Measurements from ENCODE around the gene RNF32.

Gene RNF32

DNA sequence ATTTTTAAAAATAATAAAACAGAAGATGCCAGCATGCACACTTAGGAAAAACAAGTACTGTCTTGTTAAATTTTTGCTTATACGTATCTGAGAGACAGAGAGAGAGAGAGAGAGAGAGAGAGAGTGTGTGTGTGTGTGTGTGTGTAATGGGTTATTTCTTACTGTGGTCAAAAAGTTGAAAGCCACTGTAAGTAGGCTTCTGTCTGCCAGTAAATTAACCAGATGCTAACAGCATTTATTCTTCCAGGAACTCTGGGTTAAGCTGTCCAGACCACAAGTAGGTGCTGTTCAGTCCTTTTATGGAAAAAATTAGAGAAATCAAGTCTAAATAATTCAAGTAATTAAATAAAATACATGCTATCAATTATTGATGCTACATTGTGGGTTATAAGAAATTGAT, 39.7 kb downstream of the RNF32 start:
- peak; percentile 9 for DNase-seq (ENCODE audit: low read depth, low spot score)
- H3K4me3 ChIP-seq (ENCODE audit: low read depth, low read length) = no peak overlapping the region
- ChIA-PET CTCF (no interaction called here), POLR2A (no interaction called here)
- TF ChIP-seq, protein P1, sequence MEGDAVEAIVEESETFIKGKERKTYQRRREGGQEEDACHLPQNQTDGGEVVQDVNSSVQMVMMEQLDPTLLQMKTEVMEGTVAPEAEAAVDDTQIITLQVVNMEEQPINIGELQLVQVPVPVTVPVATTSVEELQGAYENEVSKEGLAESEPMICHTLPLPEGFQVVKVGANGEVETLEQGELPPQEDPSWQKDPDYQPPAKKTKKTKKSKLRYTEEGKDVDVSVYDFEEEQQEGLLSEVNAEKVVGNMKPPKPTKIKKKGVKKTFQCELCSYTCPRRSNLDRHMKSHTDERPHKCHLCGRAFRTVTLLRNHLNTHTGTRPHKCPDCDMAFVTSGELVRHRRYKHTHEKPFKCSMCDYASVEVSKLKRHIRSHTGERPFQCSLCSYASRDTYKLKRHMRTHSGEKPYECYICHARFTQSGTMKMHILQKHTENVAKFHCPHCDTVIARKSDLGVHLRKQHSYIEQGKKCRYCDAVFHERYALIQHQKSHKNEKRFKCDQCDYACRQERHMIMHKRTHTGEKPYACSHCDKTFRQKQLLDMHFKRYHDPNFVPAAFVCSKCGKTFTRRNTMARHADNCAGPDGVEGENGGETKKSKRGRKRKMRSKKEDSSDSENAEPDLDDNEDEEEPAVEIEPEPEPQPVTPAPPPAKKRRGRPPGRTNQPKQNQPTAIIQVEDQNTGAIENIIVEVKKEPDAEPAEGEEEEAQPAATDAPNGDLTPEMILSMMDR (IDR thresholded peaks at IDR 0.05; ENCODE audit: insufficient read depth, low read length, missing control alignments) = no peak

DNA sequence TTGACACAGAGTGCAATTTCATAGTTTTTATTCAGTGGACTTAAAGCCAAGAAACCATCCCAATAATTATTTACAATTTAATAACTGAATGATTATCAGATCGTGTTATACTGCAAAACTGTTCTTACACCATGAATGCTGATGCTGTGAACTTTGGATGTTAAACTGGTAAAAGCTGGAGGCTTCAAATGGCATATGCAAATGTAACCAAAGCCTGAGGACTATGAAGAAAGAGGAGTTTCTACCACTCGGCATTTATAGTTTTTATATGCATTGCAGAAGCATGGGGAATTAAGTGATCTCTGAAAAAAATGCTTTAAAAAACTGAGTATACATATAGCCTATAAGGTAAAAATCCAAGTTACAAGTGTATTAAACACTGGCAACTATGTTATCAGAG, 42.4 kb downstream of the RNF32 start:
- CTCF ChIA-PET = no interaction called here
- POLR2A ChIA-PET = no interaction called here
- TF ChIP-seq, protein P1 (IDR thresholded peaks at IDR 0.05; ENCODE audit: insufficient read depth, low read length, missing control alignments) = no peak
- DNase-seq (ENCODE audit: low read depth, low spot score) = no peak
- no peak overlapping the region for H3K4me3 ChIP-seq (ENCODE audit: low read depth, low read length)

DNA sequence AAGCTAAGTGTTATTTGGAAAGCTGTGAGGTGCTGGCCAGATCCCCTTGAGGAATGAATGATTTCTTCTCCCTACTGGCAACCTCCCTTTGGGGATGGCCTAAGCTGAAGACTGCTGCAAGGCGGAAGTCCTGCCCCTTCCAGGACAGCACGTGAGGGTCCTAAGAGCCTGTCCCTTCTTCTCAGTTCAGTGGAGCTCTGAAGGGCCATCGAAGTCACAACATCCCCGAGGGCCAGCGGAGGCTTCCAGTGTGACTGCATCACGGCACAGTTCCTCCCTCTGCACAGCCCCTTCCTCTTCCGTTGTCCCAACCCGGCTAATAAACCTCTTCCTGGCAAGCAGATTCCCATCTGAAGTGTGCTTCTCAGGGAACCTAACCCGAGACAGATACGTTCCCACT, 43.7 kb downstream of the RNF32 start:
- TF ChIP-seq, protein P1 (IDR thresholded peaks at IDR 0.05; ENCODE audit: insufficient read depth, low read length, missing control alignments) = no peak
- CTCF ChIA-PET = no interaction called here
- POLR2A ChIA-PET = no interaction called here
- no peak overlapping the region for H3K4me3 ChIP-seq (ENCODE audit: low read depth, low read length)
- DNase-seq (ENCODE audit: low read depth, low spot score) = no peak

DNA sequence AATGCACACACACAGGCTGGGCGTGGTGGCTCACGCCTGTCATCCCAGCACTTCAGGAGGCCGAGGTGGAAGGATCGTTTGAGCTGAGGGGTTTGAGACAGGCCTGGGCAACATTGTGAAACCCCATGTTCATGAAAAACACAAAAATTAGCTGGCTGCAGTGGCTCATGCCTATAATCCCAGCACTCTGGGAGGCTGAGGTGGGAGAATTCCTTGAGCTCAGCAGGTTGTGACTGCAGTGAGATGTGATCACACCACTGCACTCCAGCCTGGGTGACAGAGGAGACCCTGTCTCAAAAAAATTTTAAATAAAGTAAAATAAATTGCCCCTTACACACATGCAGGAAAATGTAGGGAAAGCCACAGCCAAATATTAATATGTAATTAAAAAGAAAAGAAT, 44.1 kb downstream of the RNF32 start:
- ChIA-PET CTCF (interaction anchor here (1.4 kb wide), 1 partner anchor 67 kb away, joined by 3 read pairs; no protein-coding TSS in a partner anchor), POLR2A (no interaction called here)
- TF ChIP-seq, protein P1 (IDR thresholded peaks at IDR 0.05; ENCODE audit: insufficient read depth, low read length, missing control alignments) = no peak
- no peak overlapping the region for H3K4me3 ChIP-seq (ENCODE audit: low read depth, low read length)
- no peak for DNase-seq (ENCODE audit: low read depth, low spot score)

DNA sequence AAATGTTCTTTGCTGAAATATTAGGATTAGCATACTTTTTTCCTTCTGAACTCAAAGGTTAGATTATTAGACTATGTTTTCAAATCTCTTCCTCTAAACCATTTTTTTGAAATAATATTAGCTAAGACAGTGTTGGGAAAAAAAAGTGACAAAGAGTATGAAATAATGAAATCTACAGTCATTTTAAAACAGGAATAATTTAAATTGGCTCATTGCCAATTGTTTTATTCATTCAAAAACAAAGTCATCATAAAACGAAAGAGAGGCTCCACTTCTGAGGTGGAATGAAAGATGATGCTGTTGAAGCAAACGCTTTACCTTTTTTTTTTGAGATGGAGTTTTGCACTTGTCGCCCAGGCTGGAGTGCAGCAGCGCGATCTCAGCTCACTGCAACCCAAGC, 51.2 kb downstream of the RNF32 start:
- CTCF ChIA-PET = no interaction called here
- POLR2A ChIA-PET = no interaction called here
- no peak overlapping the region for H3K4me3 ChIP-seq (ENCODE audit: low read depth, low read length)
- no peak for DNase-seq (ENCODE audit: low read depth, low spot score)
- TF ChIP-seq, protein P1 (IDR thresholded peaks at IDR 0.05; ENCODE audit: insufficient read depth, low read length, missing control alignments) = no peak

DNA sequence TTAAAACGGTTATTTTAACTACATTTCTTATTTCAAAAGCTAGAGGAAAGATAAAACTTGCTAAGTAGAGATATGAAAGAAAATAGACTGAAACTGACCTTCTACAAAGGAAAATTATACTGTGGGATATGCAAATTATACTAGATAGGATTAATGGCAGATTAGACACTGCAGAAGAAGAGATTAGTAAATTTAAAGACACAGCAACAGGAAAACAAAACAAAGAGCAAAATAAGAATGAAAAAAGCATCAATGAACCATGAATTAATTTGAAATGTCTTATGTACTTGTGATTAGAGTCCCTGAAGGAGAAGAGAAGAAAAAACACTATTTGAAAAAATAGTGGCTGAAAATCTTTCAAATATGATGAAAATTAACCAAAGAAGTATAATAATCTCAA, 52.3 kb downstream of the RNF32 start:
- ChIA-PET POLR2A (no interaction called here), CTCF (no interaction called here)
- no peak overlapping the region for H3K4me3 ChIP-seq (ENCODE audit: low read depth, low read length)
- no peak for DNase-seq (ENCODE audit: low read depth, low spot score)
- TF ChIP-seq, protein P1 (IDR thresholded peaks at IDR 0.05; ENCODE audit: insufficient read depth, low read length, missing control alignments) = no peak
